Stimulated activated CD8-positive, alpha-beta memory T cell treated with anti-CD3 and anti-CD28 coated beads, Interleukin-4, amount 100 ng/mL, for 24 hours (primary cell): ENCODE results near the gene NF1.
A peak's percentile ranks its signal among the peaks of the same experiment; 100 is the strongest.
"Not testable (repeated sequence)": the region's sequence is repeated elsewhere in the genome, so short reads cannot be mapped to it uniquely, and the experiment has no call there.

Source experiments
- DNase-seq: peaks from one replicate; pipeline ENCODE4 v3.0.0-alpha.2; 2020; ENCODE audit warnings: low read depth

The NF1 gene

GRCh38 chr17:31094600-31095235 lies at the start of gene NF1:
Gene NF1 (plus strand): TSS chr17:31094977. CDS start chr17:31095310, 333 bp downstream.
- peak; percentile 79 for DNase-seq

- DNase-seq = not testable (repeated sequence)
These were observed 47.8 kb upstream of the NF1 start for GRCh38 chr17:31046856-31047425.

- no peak for DNase-seq
These were observed 46.6 kb upstream of the NF1 start for GRCh38 chr17:31048142-31048541.

GRCh38 chr17:31048780-31049179 lies 46.0 kb upstream of the NF1 start:
- DNase-seq = no peak

- no peak for DNase-seq
These were observed 43.8 kb upstream of the NF1 start for GRCh38 chr17:31050948-31051347.

GRCh38 chr17:31051506-31051905 lies 43.3 kb upstream of the NF1 start:
- no peak for DNase-seq

GRCh38 chr17:31052187-31052889 lies 42.4 kb upstream of the NF1 start:
- no peak for DNase-seq

GRCh38 chr17:31053071-31053470 lies 41.7 kb upstream of the NF1 start:
- DNase-seq = no peak

GRCh38 chr17:31054761-31055160 lies 40.0 kb upstream of the NF1 start:
- DNase-seq = no peak

- no peak for DNase-seq
These were observed 35.8 kb upstream of the NF1 start for GRCh38 chr17:31058976-31059375.

GRCh38 chr17:31060791-31061550 lies 33.8 kb upstream of the NF1 start:
- no peak for DNase-seq

GRCh38 chr17:31061678-31062077 lies 33.1 kb upstream of the NF1 start:
- no peak for DNase-seq

GRCh38 chr17:31062346-31062745 lies 32.4 kb upstream of the NF1 start:
- no peak for DNase-seq

GRCh38 chr17:31064707-31065106 lies 30.1 kb upstream of the NF1 start:
- DNase-seq = no peak

- no peak for DNase-seq
These were observed 27.0 kb upstream of the NF1 start for GRCh38 chr17:31067691-31068184.

- DNase-seq = peak; percentile 22
These were observed 26.5 kb upstream of the NF1 start for GRCh38 chr17:31068291-31068690.

- no peak for DNase-seq
These were observed 22.6 kb upstream of the NF1 start for GRCh38 chr17:31072186-31072585.

GRCh38 chr17:31073411-31073810 lies 21.4 kb upstream of the NF1 start:
- DNase-seq = no peak

GRCh38 chr17:31074772-31075555 lies 19.8 kb upstream of the NF1 start:
- DNase-seq = no peak

GRCh38 chr17:31078290-31078689 lies 16.5 kb upstream of the NF1 start:
- DNase-seq = no peak

- DNase-seq = no peak
These were observed 15.0 kb upstream of the NF1 start for GRCh38 chr17:31079731-31080130.

- DNase-seq = no peak
These were observed 9.2 kb upstream of the NF1 start for GRCh38 chr17:31085563-31085962.
